ENCODE data around the gene AAR2. TPM values are rescaled to one million over a fixed set of nuclear protein-coding genes. Genes with fewer than 3 reads are reported as not detected.

AAR2 gene
- total RNA-seq, 1 donor from 2014 or later: 24.6 TPM

- no peak overlapping the region for H3K4me3 Mint-ChIP-seq (ENCODE audit: unreplicated experiment)
- peak overlapping the region; percentile 9 for H3K27ac Mint-ChIP-seq (ENCODE audit: unreplicated experiment)
- peak; percentile 55 for TF ChIP-seq CTCF (IDR thresholded peaks at IDR 0.05)
- no peaks in the 10 kb centered on the region for H3K27me3 Mint-ChIP-seq (ENCODE audit: low read depth)
- DNase-seq (ENCODE audit: low spot score): no peak
- H3K4me1 Mint-ChIP-seq (ENCODE audit: low read depth): peaks cover 9% of the 10 kb centered on the region
- no peaks in the 10 kb centered on the region for H3K9me3 Mint-ChIP-seq (ENCODE audit: low read depth)
- peaks cover 28% of the 10 kb centered on the region for H3K36me3 Mint-ChIP-seq (ENCODE audit: low read depth)
These were observed 25.7 kb upstream of the AAR2 start for GRCh38 chr20:36210436-36211021.

GRCh38 chr20:36213362-36213761 is 22.9 kb upstream of the AAR2 start:
- H3K4me3 Mint-ChIP-seq (ENCODE audit: unreplicated experiment): no peak overlapping the region
- no peaks in the 10 kb centered on the region for H3K27me3 Mint-ChIP-seq (ENCODE audit: low read depth)
- DNase-seq (ENCODE audit: low spot score): no peak
- no peak overlapping the region for H3K27ac Mint-ChIP-seq (ENCODE audit: unreplicated experiment)
- peaks cover 17% of the 10 kb centered on the region for H3K36me3 Mint-ChIP-seq (ENCODE audit: low read depth)
- no peak for TF ChIP-seq CTCF (IDR thresholded peaks at IDR 0.05)
- peaks cover 9% of the 10 kb centered on the region for H3K4me1 Mint-ChIP-seq (ENCODE audit: low read depth)
- H3K9me3 Mint-ChIP-seq (ENCODE audit: low read depth): no peaks in the 10 kb centered on the region

- peaks cover 11% of the 10 kb centered on the region for H3K36me3 Mint-ChIP-seq (ENCODE audit: low read depth)
These were observed 21.5 kb upstream of the AAR2 start for GRCh38 chr20:36214684-36215256.

GRCh38 chr20:36215778-36216177 is 20.5 kb upstream of the AAR2 start:
- H3K4me1 Mint-ChIP-seq (ENCODE audit: low read depth): no peaks in the 10 kb centered on the region
- H3K9me3 Mint-ChIP-seq (ENCODE audit: low read depth): no peaks in the 10 kb centered on the region
- H3K4me3 Mint-ChIP-seq (ENCODE audit: unreplicated experiment): no peak overlapping the region
- no peak overlapping the region for H3K27ac Mint-ChIP-seq (ENCODE audit: unreplicated experiment)
- H3K36me3 Mint-ChIP-seq (ENCODE audit: low read depth): peaks cover 6% of the 10 kb centered on the region
- no peak for TF ChIP-seq CTCF (IDR thresholded peaks at IDR 0.05)
- DNase-seq (ENCODE audit: low spot score): no peak
- H3K27me3 Mint-ChIP-seq (ENCODE audit: low read depth): no peaks in the 10 kb centered on the region

More at GRCh38 chr20:36214684-36215256, 21.5 kb upstream of the AAR2 start:
- Mint-ChIP-seq H3K4me1 (ENCODE audit: low read depth) (peaks cover 9% of the 10 kb centered on the region), H3K9me3 (ENCODE audit: low read depth) (no peaks in the 10 kb centered on the region), H3K27me3 (ENCODE audit: low read depth) (no peaks in the 10 kb centered on the region), H3K27ac (ENCODE audit: unreplicated experiment) (no peak overlapping the region), H3K4me3 (ENCODE audit: unreplicated experiment) (no peak overlapping the region)
- no peak for DNase-seq (ENCODE audit: low spot score)
- TF ChIP-seq CTCF (IDR thresholded peaks at IDR 0.05): peak; percentile 78

GRCh38 chr20:36216314-36217025 is 19.8 kb upstream of the AAR2 start:
- Mint-ChIP-seq H3K4me3 (ENCODE audit: unreplicated experiment) (no peak overlapping the region), H3K9me3 (ENCODE audit: low read depth) (no peaks in the 10 kb centered on the region), H3K27me3 (ENCODE audit: low read depth) (no peaks in the 10 kb centered on the region), H3K4me1 (ENCODE audit: low read depth) (no peaks in the 10 kb centered on the region), H3K27ac (ENCODE audit: unreplicated experiment) (no peak overlapping the region), H3K36me3 (ENCODE audit: low read depth) (peaks cover 8% of the 10 kb centered on the region)
- TF ChIP-seq CTCF (IDR thresholded peaks at IDR 0.05): no peak
- DNase-seq (ENCODE audit: low spot score): no peak

Measured in chondrocyte (in vitro differentiated cells).